CD4-positive, alpha-beta T cell treated with Interleukin-17A for 1 hour (primary cell): Measurements from ENCODE around the gene COL8A1.
"Not testable (repeated sequence)": the region's sequence is repeated elsewhere in the genome, so short reads cannot be mapped to it uniquely, and the experiment has no call there.

ENCODE experiments used
- DNase-seq: peaks from one replicate; pipeline ENCODE4 v3.0.0-alpha.2; 2020

The COL8A1 gene

GRCh38 chr3:99712291-99712954 is 74.0 kb downstream of the COL8A1 start:
- no peak for DNase-seq

GRCh38 chr3:99713440-99713839 is 75.0 kb downstream of the COL8A1 start:
- DNase-seq, result no peak

- no peak for DNase-seq
These were observed 75.8 kb downstream of the COL8A1 start for GRCh38 chr3:99714146-99714545.

GRCh38 chr3:99714575-99714974 is 76.2 kb downstream of the COL8A1 start:
- DNase-seq, result no peak

GRCh38 chr3:99716463-99716995 is 78.1 kb downstream of the COL8A1 start:
- no peak for DNase-seq

GRCh38 chr3:99720985-99721632 is 82.7 kb downstream of the COL8A1 start:
- DNase-seq, result no peak

GRCh38 chr3:99721633-99722007 is 83.2 kb downstream of the COL8A1 start:
- DNase-seq, result no peak

- no peak for DNase-seq
These were observed 85.9 kb downstream of the COL8A1 start for GRCh38 chr3:99724276-99724675.

GRCh38 chr3:99730870-99731269 is 92.5 kb downstream of the COL8A1 start:
- no peak for DNase-seq

GRCh38 chr3:99731499-99731898 is 93.1 kb downstream of the COL8A1 start:
- DNase-seq, result no peak

GRCh38 chr3:99740371-99740770 is 102.0 kb downstream of the COL8A1 start:
- not testable (repeated sequence) for DNase-seq

GRCh38 chr3:99741588-99741987 is 103.2 kb downstream of the COL8A1 start:
- DNase-seq, result no peak

GRCh38 chr3:99747915-99748314 is 109.5 kb downstream of the COL8A1 start:
- no peak for DNase-seq

- no peak for DNase-seq
These were observed 113.3 kb downstream of the COL8A1 start for GRCh38 chr3:99751649-99752048.

- DNase-seq, result peak; percentile 28
These were observed 115.0 kb downstream of the COL8A1 start for GRCh38 chr3:99753268-99753975.

GRCh38 chr3:99755831-99756230 is 117.4 kb downstream of the COL8A1 start:
- no peak for DNase-seq

- DNase-seq, result no peak
These were observed 119.6 kb downstream of the COL8A1 start for GRCh38 chr3:99757966-99758365.

GRCh38 chr3:99758502-99759177 is 120.2 kb downstream of the COL8A1 start:
- DNase-seq, result no peak

- DNase-seq, result no peak
These were observed 121.6 kb downstream of the COL8A1 start for GRCh38 chr3:99760031-99760430.

GRCh38 chr3:99760629-99761028 is 122.2 kb downstream of the COL8A1 start:
- no peak for DNase-seq

GRCh38 chr3:99761415-99762165 is 123.2 kb downstream of the COL8A1 start:
- DNase-seq, result no peak

GRCh38 chr3:99762901-99763300 is 124.5 kb downstream of the COL8A1 start:
- DNase-seq, result no peak

GRCh38 chr3:99764377-99764776 is 126.0 kb downstream of the COL8A1 start:
- no peak for DNase-seq
